CD14-positive monocyte (primary cell): Measurements from ENCODE around the gene CXCR3. TPM values are rescaled to one million over a fixed set of nuclear protein-coding genes. Genes with fewer than 3 reads are reported as not detected.

Experiments used
- DNase-seq, 3 donors: peaks; one replicate each; pipeline ENCODE4 v3.0.0-alpha.2; 2011 to 2022
- H2AFZ ChIP-seq: 2 replicates; pipeline ENCODE4 v1.6.0; 2012; ENCODE audit warnings: mild to moderate bottlenecking, low read depth, low read length, inconsistent platforms; ENCODE audit not compliant: insufficient read depth, poor library complexity, severe bottlenecking
- H3K27ac ChIP-seq, 2 donors: 1 replicate in 1 of 2; 2 replicates in 1 of 2; pipeline ENCODE4 v1.5.1; 2012 to 2013; ENCODE audit warnings: low read length in 2 of 2, control low read depth in 1 of 2, inconsistent platforms in 1 of 2, low read depth in 1 of 2, mild to moderate bottlenecking in 1 of 2
- H3K27me3 ChIP-seq, 2 donors: one replicate each; pipeline versions ENCODE4 v1.6.0 to v1.6.1; 2011 to 2013; ENCODE audit warnings: low read length in 2 of 2; ENCODE audit not compliant: control insufficient read depth in 2 of 2, insufficient read depth in 2 of 2
- H3K36me3 ChIP-seq, 2 donors: replicated peaks in 1 of 2; 1 replicate in 1 of 2; 2 replicates in 1 of 2; pipeline versions ENCODE4 v1.5.1 to v1.6.1; 2012 to 2013; ENCODE audit warnings: low read length in 2 of 2, control low read depth in 1 of 2, inconsistent platforms in 1 of 2, mild to moderate bottlenecking in 1 of 2; ENCODE audit not compliant: insufficient read depth in 2 of 2, control insufficient read depth in 1 of 2
- H3K4me1 ChIP-seq, 2 donors: 1 replicate in 1 of 2; 2 replicates in 1 of 2; pipeline versions ENCODE4 v1.5.1 to v1.6.1; 2012 to 2013; ENCODE audit warnings: low read length in 2 of 2, control low read depth in 1 of 2, inconsistent platforms in 1 of 2, mild to moderate bottlenecking in 1 of 2, moderate library complexity in 1 of 2; ENCODE audit not compliant: insufficient read depth in 2 of 2, control insufficient read depth in 1 of 2
- H3K4me2 ChIP-seq: replicated peaks from 2 replicates; pipeline ENCODE3; 2012; ENCODE audit warnings: low read length, moderate library complexity, mild to moderate bottlenecking; ENCODE audit not compliant: poor library complexity, severe bottlenecking; ENCODE audit errors: extremely low read depth
- H3K4me3 ChIP-seq, 3 experiments: fragments of 200-600 bp in 1 of 3; sonication (generic) in 1 of 3; replicated peaks in 1 of 3; 1 replicate in 2 of 3; 2 replicates in 1 of 3; pipeline ENCODE4 v1.5.1; 2011 to 2013; ENCODE audit warnings: low read length in 3 of 3, mild to moderate bottlenecking in 3 of 3, control low read depth in 2 of 3, low read depth in 2 of 3, inconsistent platforms in 1 of 3, moderate library complexity in 1 of 3
- H3K79me2 ChIP-seq: 2 replicates; pipeline ENCODE4 v1.6.0; 2012; ENCODE audit warnings: mild to moderate bottlenecking, control low read depth, inconsistent platforms, low read length, moderate library complexity; ENCODE audit not compliant: insufficient read depth
- H3K9ac ChIP-seq: 2 replicates; pipeline ENCODE4 v1.6.0; 2017; ENCODE audit warnings: low read length, mild to moderate bottlenecking; ENCODE audit not compliant: insufficient read depth, poor library complexity, severe bottlenecking
- H3K9me3 ChIP-seq, 2 donors: replicated peaks in 1 of 2; 1 replicate in 1 of 2; 2 replicates in 1 of 2; pipeline versions ENCODE4 v1.5.1 to v1.6.1; 2012 to 2013; ENCODE audit warnings: low read length in 2 of 2, control low read depth in 1 of 2; ENCODE audit not compliant: control insufficient read depth in 1 of 2, insufficient read depth in 1 of 2
- H4K20me1 ChIP-seq: 2 replicates; pipeline ENCODE4 v1.6.0; 2012; ENCODE audit warnings: mild to moderate bottlenecking, low read length, control low read depth, moderate library complexity; ENCODE audit not compliant: insufficient read depth
- H3K27ac Mint-ChIP-seq, 7 donors: one replicate each; pipeline ENCODE4 v1.8.0; 2020; ENCODE audit warnings: mild to moderate bottlenecking in 7 of 7, mixed read lengths in 7 of 7, moderate library complexity in 6 of 7, inconsistent platforms in 2 of 7
- H3K27me3 Mint-ChIP-seq, 3 donors: one replicate each; pipeline ENCODE4 v1.8.0; 2021 to 2022; ENCODE audit warnings: low read depth in 3 of 3, mild to moderate bottlenecking in 3 of 3, mixed read lengths in 3 of 3, moderate library complexity in 3 of 3, inconsistent platforms in 1 of 3
- H3K36me3 Mint-ChIP-seq, 2 donors: one replicate each; pipeline ENCODE4 v1.8.0; 2020; ENCODE audit warnings: mixed read lengths in 2 of 2, inconsistent platforms in 1 of 2, mild to moderate bottlenecking in 1 of 2
- H3K4me1 Mint-ChIP-seq: one replicate; pipeline ENCODE4 v1.8.0; 2020; ENCODE audit warnings: mild to moderate bottlenecking, mixed read lengths
- H3K4me3 Mint-ChIP-seq, 2 donors: one replicate each; pipeline ENCODE4 v1.8.0; 2020; ENCODE audit warnings: mild to moderate bottlenecking in 2 of 2, mixed read lengths in 2 of 2, moderate library complexity in 1 of 2
- H3K9me3 Mint-ChIP-seq, 7 donors: one replicate each; pipeline ENCODE4 v1.8.0; 2020 to 2022; ENCODE audit warnings: mixed read lengths in 7 of 7, mild to moderate bottlenecking in 6 of 7, moderate library complexity in 6 of 7, inconsistent platforms in 2 of 7
- CTCF ChIP-seq: fragments of 200-600 bp; IDR thresholded peaks from one replicate; pipeline ENCODE4 v1.8.0; 2022; ENCODE audit warnings: antibody characterized with exemption, mild to moderate bottlenecking
- WGBS: methylation state at CpG from one replicate; pipeline ENCODE4 v1.1.5; 2013; ENCODE audit warnings: missing lambda C conversion rate; ENCODE audit not compliant: insufficient coverage; 5-methylcytosine and 5-hydroxymethylcytosine counted together
- intact Hi-C, 2 donors: fragments of 100-400 bp; cut with micrococcal nuclease; formaldehyde crosslinking; loops; one replicate each; pipeline versions ENCODE4 v1.15.0 to v1.15.1; 2023
- polyA plus RNA-seq, 3 donors: library from polyadenylated mRNA; depleted of rRNA in 1 of 3; unstranded in 2 of 3; stranded (reverse) in 1 of 3; fragments of 300-500 nt in 2 of 3; fragments of >200 nt in 1 of 3; fragmentation: Illumina TruSeq in 2 of 3; gene quantifications; 1 replicate in 2 of 3; 2 replicates in 1 of 3; pipeline ENCODE4 v1.2.3, GENCODE V29; 2012 to 2021

The CXCR3 gene
- polyA plus RNA-seq, 3 donors, result 0.04 to 0.14 (median 0.10) TPM

- no peak overlapping the region for H3K27ac Mint-ChIP-seq
- no peaks in the 10 kb centered on the region for H3K36me3 Mint-ChIP-seq
- peaks cover 5 to 24% (median 14%) of the 10 kb centered on the region in 3 donors for H3K27me3 Mint-ChIP-seq
- intact Hi-C loops, result no loop called here
- H3K36me3 ChIP-seq, result no peaks in the 10 kb centered on the region
- no peak overlapping the region for H3K4me2 ChIP-seq
- peaks cover 0 to 2% (median 0%) of the 10 kb centered on the region in 7 donors for H3K9me3 Mint-ChIP-seq
- no peaks in the 10 kb centered on the region for H4K20me1 ChIP-seq
- H3K4me1 Mint-ChIP-seq, result peaks cover 8% of the 10 kb centered on the region
- no peak for TF ChIP-seq CTCF
- H3K4me1 ChIP-seq, result no peaks in the 10 kb centered on the region
- peak overlapping the region in 1 of 2 donors; percentile 39 for H3K4me3 Mint-ChIP-seq
- H3K9me3 ChIP-seq, result no peaks in the 10 kb centered on the region
- no peak overlapping the region for H3K9ac ChIP-seq
- no peaks in the 10 kb centered on the region for H3K27me3 ChIP-seq
- H3K79me2 ChIP-seq, result no peaks in the 10 kb centered on the region
- no peak overlapping the region for H3K27ac ChIP-seq
- H2AFZ ChIP-seq, result no peak overlapping the region
- whole genome bisulfite sequencing, result 95% methylated on average over 4 of the region's 12 CpGs
- DNase-seq, result no peak
- H3K4me3 ChIP-seq, result no peak overlapping the region
These were observed 43.6 kb upstream of the CXCR3 start for GRCh38 chrX:71661919-71662318.

DNA sequence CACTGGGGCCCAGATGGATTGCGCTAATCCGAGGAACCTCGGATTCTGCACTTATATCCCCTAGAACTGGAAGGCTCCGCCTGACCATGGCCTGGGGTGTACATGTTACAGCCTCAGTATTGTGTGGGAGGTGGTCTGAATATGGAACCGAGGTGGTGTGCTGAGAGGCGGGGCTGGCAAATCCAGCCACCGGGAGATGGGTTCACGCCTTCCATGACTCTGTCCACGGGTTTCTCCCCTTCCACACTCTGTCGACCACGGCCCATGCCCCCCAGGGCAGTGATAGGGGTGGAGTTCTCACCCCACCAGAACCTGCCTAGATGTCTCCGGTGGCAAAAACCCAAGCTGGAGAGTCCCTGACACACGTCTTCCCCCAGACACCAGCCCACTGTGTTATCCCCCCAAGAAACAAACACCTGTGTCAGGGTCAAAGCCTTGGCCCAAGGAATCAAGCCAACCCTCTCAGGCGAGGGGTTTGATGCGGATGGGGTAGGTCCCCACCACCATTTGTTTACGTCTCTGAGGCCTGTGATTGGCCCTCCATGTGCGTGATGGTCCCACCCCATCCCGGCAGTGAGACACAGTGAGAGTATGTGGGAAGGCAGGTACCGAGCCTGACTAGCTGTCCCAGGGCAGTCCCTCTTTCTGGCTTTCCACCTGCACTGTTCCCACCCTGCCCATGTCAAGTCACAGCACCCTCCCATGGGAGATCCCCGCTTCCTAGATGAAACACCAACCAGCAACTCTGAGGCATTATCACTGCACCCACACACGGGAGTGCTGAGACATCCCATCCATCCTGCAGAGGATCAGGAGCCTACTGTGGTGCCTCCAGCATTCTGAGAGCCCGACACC is 42.5 kb upstream of the CXCR3 start:
- H3K4me2 ChIP-seq, result no peak overlapping the region
- no peaks in the 10 kb centered on the region for H4K20me1 ChIP-seq
- no peak overlapping the region for H2AFZ ChIP-seq
- no CpG with 5 or more reads among the region's 22 CpGs for WGBS
- no peak overlapping the region for H3K9ac ChIP-seq
- no peak for TF ChIP-seq CTCF
- no peaks in the 10 kb centered on the region for H3K4me1 ChIP-seq
- Mint-ChIP-seq H3K27me3 (peaks cover 5 to 24% (median 14%) of the 10 kb centered on the region in 3 donors), H3K27ac (no peak overlapping the region), H3K4me3 (no peak overlapping the region), H3K4me1 (peaks cover 9% of the 10 kb centered on the region), H3K36me3 (no peaks in the 10 kb centered on the region), H3K9me3 (peaks cover 0 to 2% (median 0%) of the 10 kb centered on the region in 7 donors)
- H3K4me3 ChIP-seq, result no peak overlapping the region
- intact Hi-C loops, result no loop called here
- no peaks in the 10 kb centered on the region for H3K9me3 ChIP-seq
- no peak for DNase-seq
- H3K79me2 ChIP-seq, result no peaks in the 10 kb centered on the region
- no peaks in the 10 kb centered on the region for H3K27me3 ChIP-seq
- no peak overlapping the region for H3K27ac ChIP-seq
- H3K36me3 ChIP-seq, result no peaks in the 10 kb centered on the region
